OCI-LY1 (cell line): ENCODE results near the gene DTHD1.

Experiments used
- H2AFZ ChIP-seq: fragments of 200-600 bp; sonication (generic), shearing (Covaris generic); 2 replicates; pipeline ENCODE4 v1.6.0; 2014; ENCODE audit warnings: antibody characterized with exemption, mild to moderate bottlenecking, low read length
- H3F3A ChIP-seq: fragments of 200-600 bp; sonication (generic), shearing (Covaris generic); 2 replicates; pipeline ENCODE4 v1.6.0; 2014; ENCODE audit warnings: mild to moderate bottlenecking, antibody characterized with exemption, low read length, moderate library complexity; ENCODE audit not compliant: insufficient read depth
- H3K27ac ChIP-seq: fragments of 200-600 bp; sonication (generic); 2 replicates; pipeline ENCODE4 v1.5.1; 2014; ENCODE audit warnings: low read length, mixed run types, mild to moderate bottlenecking, low read depth; ENCODE audit not compliant: poor library complexity, severe bottlenecking
- H3K27me3 ChIP-seq: fragments of 200-600 bp; sonication (generic); 2 replicates; pipeline ENCODE4 v1.6.0; 2014; ENCODE audit warnings: antibody characterized with exemption, mild to moderate bottlenecking, low read length, moderate library complexity; ENCODE audit not compliant: insufficient read depth
- H3K36me3 ChIP-seq: fragments of 200-600 bp; sonication (generic); 2 replicates; pipeline ENCODE4 v1.6.1; 2014; ENCODE audit warnings: mild to moderate bottlenecking, antibody characterized with exemption, low read length, moderate library complexity, mixed read lengths; ENCODE audit not compliant: insufficient read depth
- H3K4me1 ChIP-seq: fragments of 200-600 bp; sonication (generic); 2 replicates; pipeline ENCODE4 v1.5.1; 2014; ENCODE audit warnings: mild to moderate bottlenecking, low read length, moderate library complexity; ENCODE audit not compliant: insufficient read depth, severe bottlenecking
- H3K4me2 ChIP-seq: fragments of 200-600 bp; sonication (generic), shearing (Covaris generic); 2 replicates; pipeline ENCODE4 v1.6.1; 2014; ENCODE audit warnings: low read length
- H3K4me3 ChIP-seq: fragments of 200-600 bp; sonication (generic); 2 replicates; pipeline ENCODE4 v1.5.1; 2014; ENCODE audit warnings: low read length, low read depth, mild to moderate bottlenecking, mixed read lengths; ENCODE audit not compliant: poor library complexity, severe bottlenecking
- H3K79me2 ChIP-seq: fragments of 200-600 bp; shearing (Covaris generic); 2 replicates; pipeline ENCODE4 v1.6.1; 2016; ENCODE audit warnings: mixed run types, low read length, mixed read lengths; ENCODE audit not compliant: insufficient read depth
- H3K9ac ChIP-seq: fragments of 200-600 bp; sonication (generic), shearing (Covaris generic); 2 replicates; pipeline ENCODE4 v1.6.1; 2014; ENCODE audit warnings: mild to moderate bottlenecking, low read length, mixed read lengths
- H3K9me2 ChIP-seq: fragments of 200-600 bp; sonication (generic), shearing (Covaris generic); 2 replicates; pipeline ENCODE4 v1.6.1; 2014; ENCODE audit warnings: low read depth, mild to moderate bottlenecking, low read length, mixed read lengths
- H3K9me3 ChIP-seq: fragments of 200-600 bp; shearing (Covaris generic); 2 replicates; pipeline ENCODE4 v1.6.1; 2014; ENCODE audit warnings: low read length, mixed read lengths
- H4K20me1 ChIP-seq: fragments of 200-600 bp; sonication (generic), shearing (Covaris generic); 2 replicates; pipeline ENCODE4 v1.6.0; 2016; ENCODE audit warnings: mild to moderate bottlenecking, low read length; ENCODE audit not compliant: insufficient read depth
- CTCF ChIP-seq: fragments of 200-600 bp; sonication (generic), shearing (Covaris generic); IDR thresholded peaks from 2 replicates; pipeline ENCODE4 v1.5.1; 2017; ENCODE audit warnings: mild to moderate bottlenecking, antibody characterized with exemption, low read length, moderate library complexity, mixed read lengths
- EZH2 ChIP-seq: fragments of 200-600 bp; sonication (generic), shearing (Covaris generic); IDR thresholded peaks from 2 replicates; pipeline ENCODE4 v1.8.0; 2017; ENCODE audit warnings: borderline replicate concordance, mixed run types, mild to moderate bottlenecking, antibody characterized with exemption, low read length, moderate library complexity, mixed read lengths

Gene DTHD1

DNA sequence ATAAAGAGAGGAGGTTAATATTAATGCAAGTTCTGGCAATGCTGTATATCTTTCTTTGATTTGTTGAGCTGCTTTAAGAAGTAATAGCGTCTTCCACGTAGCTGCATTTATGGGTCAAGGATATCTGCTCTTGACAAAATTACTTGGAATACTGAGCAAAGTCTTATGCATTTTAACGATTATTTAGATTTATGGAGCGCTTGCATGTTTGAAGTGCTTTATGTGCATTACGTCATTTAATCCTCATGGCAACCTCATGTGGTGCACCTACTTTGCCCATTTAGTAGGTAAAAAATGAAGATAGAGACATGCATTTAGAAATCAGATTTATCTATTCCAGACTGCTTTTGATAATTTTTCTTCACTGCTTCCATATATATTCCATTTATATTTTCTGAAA lies 46.0 kb downstream of the DTHD1 start:
- Histone ChIP-seq H3K36me3 (no peaks in the 10 kb centered on the region), H3K4me1 (peaks cover 74% of the 10 kb centered on the region), H3K27ac (no peak overlapping the region), H3K27me3 (no peaks in the 10 kb centered on the region), H3K9me3 (no peaks in the 10 kb centered on the region), H3K9ac (no peak overlapping the region), H3K4me2 (no peak overlapping the region), H3K9me2 (no peaks in the 10 kb centered on the region), H3F3A (no peaks in the 10 kb centered on the region), H3K4me3 (no peak overlapping the region), H4K20me1 (no peaks in the 10 kb centered on the region), H3K79me2 (no peaks in the 10 kb centered on the region), H2AFZ (no peak overlapping the region)
- TF ChIP-seq EZH2 (no peak), CTCF (no peak)

DNA sequence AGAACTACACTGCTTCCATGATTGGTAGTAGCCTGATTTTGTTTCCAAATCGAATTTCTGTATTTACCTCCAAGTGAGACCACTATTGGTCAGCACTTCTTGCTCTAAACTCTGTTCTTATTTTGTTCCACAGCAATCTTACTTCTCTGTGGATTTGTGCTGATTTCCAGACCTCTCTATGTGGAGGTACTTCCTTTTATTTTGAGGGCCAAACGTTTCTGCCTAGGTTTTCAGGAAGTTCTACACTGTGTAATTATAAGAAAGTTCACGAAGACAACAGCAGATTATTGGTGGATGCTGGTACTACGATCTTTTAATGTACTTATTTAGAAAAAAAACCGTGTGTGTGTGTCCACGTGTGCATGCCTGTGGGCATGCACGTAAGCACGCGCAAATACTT lies 46.7 kb downstream of the DTHD1 start:
- Histone ChIP-seq H2AFZ (no peak overlapping the region), H3K27ac (peak overlapping the region; percentile 6), H3F3A (no peaks in the 10 kb centered on the region), H3K79me2 (no peaks in the 10 kb centered on the region), H3K9me3 (no peaks in the 10 kb centered on the region), H3K9ac (no peak overlapping the region), H3K4me3 (no peak overlapping the region), H3K4me1 (peaks cover 72% of the 10 kb centered on the region), H4K20me1 (no peaks in the 10 kb centered on the region), H3K4me2 (no peak overlapping the region), H3K27me3 (no peaks in the 10 kb centered on the region), H3K9me2 (no peaks in the 10 kb centered on the region), H3K36me3 (no peaks in the 10 kb centered on the region)
- no peak for TF ChIP-seq CTCF
- TF ChIP-seq EZH2: no peak

DNA sequence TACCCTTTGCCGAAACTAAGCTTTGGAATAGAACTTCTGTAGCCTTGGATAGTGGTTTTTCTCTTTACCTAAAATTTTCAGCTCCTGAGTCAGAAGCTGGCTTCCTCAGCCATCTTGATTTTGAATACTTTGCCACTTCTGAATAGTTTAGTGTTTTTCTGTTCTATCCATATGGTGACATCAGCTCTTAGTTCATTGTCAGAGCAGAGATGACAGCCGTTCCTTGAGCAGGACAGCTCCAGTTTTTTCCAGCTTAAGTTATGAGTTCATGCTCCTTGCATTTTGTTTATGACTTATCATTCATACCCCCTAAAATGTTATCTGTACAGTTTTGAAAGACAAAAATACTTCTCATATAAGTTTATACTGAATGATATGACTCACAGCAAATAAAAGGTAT lies 47.8 kb downstream of the DTHD1 start:
- H3K27me3 ChIP-seq: no peaks in the 10 kb centered on the region
- no peaks in the 10 kb centered on the region for H3K9me3 ChIP-seq
- TF ChIP-seq CTCF (no peak), EZH2 (no peak)
- no peaks in the 10 kb centered on the region for H3K79me2 ChIP-seq
- no peak overlapping the region for H3K9ac ChIP-seq
- H3K4me2 ChIP-seq: no peak overlapping the region
- no peaks in the 10 kb centered on the region for H3K9me2 ChIP-seq
- H3K36me3 ChIP-seq: no peaks in the 10 kb centered on the region
- H3K4me1 ChIP-seq: peaks cover 61% of the 10 kb centered on the region
- no peak overlapping the region for H2AFZ ChIP-seq
- no peaks in the 10 kb centered on the region for H4K20me1 ChIP-seq
- no peaks in the 10 kb centered on the region for H3F3A ChIP-seq
- no peak overlapping the region for H3K27ac ChIP-seq
- no peak overlapping the region for H3K4me3 ChIP-seq
